Measurements from ENCODE around the gene KCNH8. TPM values are rescaled to one million over a fixed set of nuclear protein-coding genes. Genes with fewer than 3 reads are reported as not detected.

The KCNH8 gene
- total RNA-seq, 1 experiment from 2014 or later, result not detected

DNA sequence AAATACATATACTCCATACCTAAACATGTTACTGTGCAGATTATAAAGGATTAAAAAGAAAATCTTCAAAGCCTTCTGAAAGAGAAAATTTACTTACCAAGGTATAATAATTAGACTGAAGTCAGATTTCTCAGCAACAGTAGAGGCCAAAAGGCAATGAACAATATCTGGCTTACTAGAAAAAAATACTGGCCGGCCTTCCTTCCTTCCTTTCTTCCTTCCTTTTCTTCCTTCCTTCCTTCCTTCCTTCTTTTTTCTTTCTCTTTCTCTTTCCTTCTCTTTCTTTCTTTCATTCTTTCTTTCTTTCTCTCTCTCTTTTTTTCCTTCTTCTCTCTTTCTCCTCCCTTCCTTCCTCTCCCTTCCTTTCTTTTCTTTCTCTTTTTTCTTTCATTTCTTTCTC, 209.6 kb downstream of the KCNH8 start:
- Mint-ChIP-seq H3K4me1 (ENCODE audit: insufficient read depth, unreplicated experiment) (no peaks in the 10 kb centered on the region), H3K9me3 (ENCODE audit: unreplicated experiment) (no peaks in the 10 kb centered on the region), H3K36me3 (ENCODE audit: insufficient read depth, unreplicated experiment) (no peaks in the 10 kb centered on the region), H3K4me3 (ENCODE audit: unreplicated experiment) (no peak overlapping the region), H3K27me3 (ENCODE audit: insufficient read depth, unreplicated experiment) (peaks cover 12% of the 10 kb centered on the region), H3K27ac (ENCODE audit: low read depth, unreplicated experiment) (no peak overlapping the region)
- BruUV-seq (replicated peaks), result no TSS peak
- TF ChIP-seq, protein P1, sequence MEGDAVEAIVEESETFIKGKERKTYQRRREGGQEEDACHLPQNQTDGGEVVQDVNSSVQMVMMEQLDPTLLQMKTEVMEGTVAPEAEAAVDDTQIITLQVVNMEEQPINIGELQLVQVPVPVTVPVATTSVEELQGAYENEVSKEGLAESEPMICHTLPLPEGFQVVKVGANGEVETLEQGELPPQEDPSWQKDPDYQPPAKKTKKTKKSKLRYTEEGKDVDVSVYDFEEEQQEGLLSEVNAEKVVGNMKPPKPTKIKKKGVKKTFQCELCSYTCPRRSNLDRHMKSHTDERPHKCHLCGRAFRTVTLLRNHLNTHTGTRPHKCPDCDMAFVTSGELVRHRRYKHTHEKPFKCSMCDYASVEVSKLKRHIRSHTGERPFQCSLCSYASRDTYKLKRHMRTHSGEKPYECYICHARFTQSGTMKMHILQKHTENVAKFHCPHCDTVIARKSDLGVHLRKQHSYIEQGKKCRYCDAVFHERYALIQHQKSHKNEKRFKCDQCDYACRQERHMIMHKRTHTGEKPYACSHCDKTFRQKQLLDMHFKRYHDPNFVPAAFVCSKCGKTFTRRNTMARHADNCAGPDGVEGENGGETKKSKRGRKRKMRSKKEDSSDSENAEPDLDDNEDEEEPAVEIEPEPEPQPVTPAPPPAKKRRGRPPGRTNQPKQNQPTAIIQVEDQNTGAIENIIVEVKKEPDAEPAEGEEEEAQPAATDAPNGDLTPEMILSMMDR (IDR thresholded peaks at IDR 0.05; ENCODE audit: unreplicated experiment), result no peak
- intact Hi-C loops (cut with micrococcal nuclease), result no loop called here
- no peak for DNase-seq (ENCODE audit: unreplicated experiment)
- ChIA-PET CTCF (interaction anchor here (1.1 kb wide), 2 partner anchors 14 to 184 kb away, joined by 3 read pairs; no protein-coding TSS in a partner anchor), POLR2A (no interaction called here)

DNA sequence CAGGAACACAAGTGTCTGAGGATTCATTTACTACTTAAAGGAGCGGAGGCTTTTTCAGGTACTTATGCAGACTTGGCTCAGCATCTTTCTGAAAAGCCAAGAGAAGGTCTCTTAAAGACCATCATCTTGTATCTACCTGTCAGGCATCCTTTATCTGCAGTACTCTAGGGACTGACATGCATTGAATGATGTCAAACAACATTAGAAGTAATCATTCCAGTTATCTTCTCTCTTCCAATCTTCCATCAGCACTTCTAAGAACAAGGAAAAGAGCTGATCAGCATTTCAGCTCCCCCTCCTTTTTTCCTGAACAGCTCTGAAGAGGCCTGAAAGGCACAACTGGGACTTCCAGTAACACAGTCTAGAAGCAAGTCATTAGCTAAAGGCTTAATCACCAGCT, 214.8 kb downstream of the KCNH8 start:
- intact Hi-C loops (cut with micrococcal nuclease), result no loop called here
- TF ChIP-seq, protein P1 (IDR thresholded peaks at IDR 0.05; ENCODE audit: unreplicated experiment), result no peak
- BruUV-seq (replicated peaks), result no TSS peak
- Mint-ChIP-seq H3K27ac (ENCODE audit: low read depth, unreplicated experiment) (no peak overlapping the region), H3K4me3 (ENCODE audit: unreplicated experiment) (no peak overlapping the region), H3K27me3 (ENCODE audit: insufficient read depth, unreplicated experiment) (peaks cover 18% of the 10 kb centered on the region), H3K36me3 (ENCODE audit: insufficient read depth, unreplicated experiment) (no peaks in the 10 kb centered on the region), H3K4me1 (ENCODE audit: insufficient read depth, unreplicated experiment) (peaks cover 4% of the 10 kb centered on the region), H3K9me3 (ENCODE audit: unreplicated experiment) (no peaks in the 10 kb centered on the region)
- no peak for DNase-seq (ENCODE audit: unreplicated experiment)
- POLR2A ChIA-PET, result no interaction called here
- CTCF ChIA-PET, result interaction anchor here (1.0 to 2.4 kb wide), 2 partner anchors 14 to 504 kb away, joined by 4 to 8 read pairs; no protein-coding TSS in a partner anchor

DNA sequence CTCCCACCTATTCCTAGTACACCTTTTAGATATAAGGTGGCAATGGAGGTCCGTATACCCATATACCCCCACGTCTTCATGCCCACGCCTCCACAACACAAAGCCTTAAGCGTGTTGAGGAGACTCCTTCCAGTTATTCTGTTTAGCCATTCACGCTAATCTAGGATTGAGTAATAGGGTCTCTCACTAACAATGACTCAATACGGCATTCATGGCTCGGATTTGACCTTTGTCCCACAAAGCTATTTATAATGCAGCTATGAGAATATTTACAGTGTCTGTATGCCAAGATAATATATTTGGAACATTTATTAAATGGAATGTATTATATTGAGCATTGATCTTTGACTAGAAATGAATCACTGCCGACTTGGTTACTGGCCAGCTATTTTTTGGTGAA, 215.8 kb downstream of the KCNH8 start:
- POLR2A ChIA-PET, result no interaction called here
- Mint-ChIP-seq H3K36me3 (ENCODE audit: insufficient read depth, unreplicated experiment) (no peaks in the 10 kb centered on the region), H3K27ac (ENCODE audit: low read depth, unreplicated experiment) (no peak overlapping the region), H3K4me3 (ENCODE audit: unreplicated experiment) (no peak overlapping the region), H3K4me1 (ENCODE audit: insufficient read depth, unreplicated experiment) (peaks cover 4% of the 10 kb centered on the region), H3K9me3 (ENCODE audit: unreplicated experiment) (no peaks in the 10 kb centered on the region), H3K27me3 (ENCODE audit: insufficient read depth, unreplicated experiment) (peaks cover 11% of the 10 kb centered on the region)
- peak; percentile 74 for DNase-seq (ENCODE audit: unreplicated experiment)
- CTCF ChIA-PET, result interaction anchor here (1.0 kb wide), 1 partner anchor 16 kb away, joined by 3 read pairs; no protein-coding TSS in a partner anchor
- TF ChIP-seq, protein P1 (IDR thresholded peaks at IDR 0.05; ENCODE audit: unreplicated experiment), result no peak
- no TSS peak for BruUV-seq (replicated peaks)
- intact Hi-C loops (cut with micrococcal nuclease), result no loop called here

DNA sequence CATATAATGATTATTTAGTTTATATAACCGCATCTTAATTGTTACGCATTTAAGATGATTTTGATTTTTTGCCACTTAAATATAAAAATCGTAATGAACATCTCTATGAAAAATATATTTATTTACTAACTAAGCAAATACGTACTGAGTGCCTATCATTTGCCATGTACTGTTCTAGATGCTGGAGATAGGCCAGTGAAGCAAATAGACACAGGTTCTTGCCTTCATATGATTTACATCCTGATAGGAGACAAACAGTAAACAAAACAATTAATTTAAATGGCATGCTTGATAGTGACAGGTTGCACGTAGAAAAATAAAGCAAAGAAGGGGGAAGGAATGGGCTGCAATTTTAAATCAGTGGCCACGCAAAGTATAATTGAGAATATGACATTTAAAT, 217.2 kb downstream of the KCNH8 start:
- ChIA-PET CTCF (no interaction called here), POLR2A (no interaction called here)
- Mint-ChIP-seq H3K27ac (ENCODE audit: low read depth, unreplicated experiment) (no peak overlapping the region), H3K27me3 (ENCODE audit: insufficient read depth, unreplicated experiment) (peaks cover 11% of the 10 kb centered on the region), H3K36me3 (ENCODE audit: insufficient read depth, unreplicated experiment) (no peaks in the 10 kb centered on the region), H3K4me1 (ENCODE audit: insufficient read depth, unreplicated experiment) (peaks cover 4% of the 10 kb centered on the region), H3K4me3 (ENCODE audit: unreplicated experiment) (no peak overlapping the region), H3K9me3 (ENCODE audit: unreplicated experiment) (no peaks in the 10 kb centered on the region)
- TF ChIP-seq, protein P1 (IDR thresholded peaks at IDR 0.05; ENCODE audit: unreplicated experiment), result no peak
- no peak for DNase-seq (ENCODE audit: unreplicated experiment)
- intact Hi-C loops (cut with micrococcal nuclease), result no loop called here
- BruUV-seq (replicated peaks), result no TSS peak

Data from MCF 10A (cell line).